ENCODE data around the gene GRID2.

Gene GRID2

DNA sequence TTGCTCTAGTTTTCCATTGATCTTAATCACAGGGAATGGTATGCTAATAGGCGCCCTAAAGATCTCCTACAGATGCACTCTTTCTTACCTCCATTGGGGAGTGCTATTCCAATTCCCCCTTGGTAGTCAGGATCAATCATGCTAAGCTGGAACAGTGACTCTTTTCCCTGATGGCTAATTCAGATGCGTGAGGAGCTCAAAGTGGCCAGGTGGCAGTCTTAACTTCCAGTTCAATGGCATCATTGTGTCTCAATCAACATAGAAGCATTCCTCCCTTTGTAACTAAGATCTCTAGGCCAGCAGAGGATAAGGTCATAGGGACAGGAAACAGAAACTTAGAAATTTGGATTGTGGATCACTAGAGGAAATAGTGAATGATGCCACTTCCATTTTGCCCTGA, 216.8 kb downstream of the GRID2 start:
- in situ Hi-C loops (cut with HindIII; ENCODE audit: low sequenced_read_pairs), result no loop called here

DNA sequence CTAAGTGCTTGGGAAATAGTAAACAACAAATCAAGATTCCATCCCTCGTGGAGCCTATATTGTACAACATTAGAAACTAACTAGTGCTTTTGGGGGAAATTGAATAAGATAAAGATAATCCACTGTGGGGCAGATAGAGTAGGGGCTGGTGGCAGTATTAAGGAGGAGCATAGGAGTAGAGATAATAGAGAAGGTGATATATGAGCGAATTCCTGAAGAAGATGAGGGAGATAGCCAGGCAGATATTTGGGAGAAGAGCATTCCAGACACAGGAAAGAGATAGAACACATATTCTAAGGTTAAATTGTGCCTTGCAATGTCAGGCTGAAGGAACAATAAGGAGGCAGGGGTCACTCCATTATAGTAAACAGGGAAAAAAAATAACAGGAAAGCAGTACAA, 218.2 kb downstream of the GRID2 start:
- in situ Hi-C loops (cut with HindIII; ENCODE audit: low sequenced_read_pairs), result no loop called here

DNA sequence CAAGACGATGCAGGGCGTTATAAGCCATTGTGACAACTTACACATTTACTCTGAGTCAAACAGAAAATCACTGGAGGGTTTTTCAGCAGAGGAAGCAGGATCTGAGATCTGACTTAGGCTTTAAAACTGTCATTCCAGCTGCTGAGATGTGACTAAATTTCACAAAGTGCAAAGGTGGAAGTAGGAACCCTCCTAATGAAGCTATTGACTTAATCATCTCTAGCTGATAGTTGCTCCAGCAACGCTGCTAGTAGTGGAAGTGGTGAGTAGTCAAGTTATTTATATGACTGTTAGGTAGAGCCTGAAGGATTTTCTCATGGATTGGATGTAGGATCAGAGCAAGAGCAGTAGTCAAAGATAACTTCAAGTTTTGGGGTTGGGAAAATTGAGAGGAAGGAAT, 218.6 kb downstream of the GRID2 start:
- in situ Hi-C loops (cut with HindIII; ENCODE audit: low sequenced_read_pairs), result no loop called here

DNA sequence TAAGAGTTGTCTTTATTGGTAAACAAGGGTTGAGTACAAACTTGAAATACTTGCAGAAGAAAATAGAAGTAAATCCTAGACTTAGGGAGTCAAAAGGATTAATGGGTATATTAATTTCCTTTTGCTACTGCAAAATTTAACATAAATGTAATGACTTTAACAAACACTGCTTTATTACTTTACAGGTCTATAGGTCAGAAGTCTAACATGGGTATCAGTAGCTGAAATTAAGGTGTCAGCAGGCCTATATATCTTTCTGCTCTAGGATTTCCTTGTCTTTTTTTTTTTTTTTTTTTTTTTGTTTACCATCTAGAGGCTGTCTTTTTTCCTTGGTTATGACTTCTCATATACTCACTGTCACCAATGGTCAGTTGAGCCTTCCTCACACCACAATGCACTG, 220.4 kb downstream of the GRID2 start:
- in situ Hi-C loops (cut with HindIII; ENCODE audit: low sequenced_read_pairs), result no loop called here

DNA sequence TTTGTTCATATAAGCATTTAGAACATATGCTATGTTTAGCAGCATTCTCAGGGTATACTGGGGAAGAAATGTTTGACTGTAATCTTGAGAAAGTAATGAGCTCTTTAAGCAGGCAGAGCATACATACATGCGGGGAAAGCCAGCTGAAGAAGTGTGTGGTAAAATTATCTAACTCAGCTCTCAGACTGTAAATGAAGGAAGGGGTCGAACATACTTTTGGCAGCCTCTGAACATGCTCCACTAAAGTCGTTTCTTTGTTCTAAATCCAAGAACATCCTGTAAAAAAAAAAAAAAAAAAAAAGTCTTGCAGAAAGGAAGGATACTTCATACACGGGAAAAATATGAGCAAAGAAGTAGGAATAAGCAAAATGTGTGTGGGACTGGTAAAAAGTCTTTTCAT, 224.8 kb downstream of the GRID2 start:
- in situ Hi-C loops (cut with HindIII; ENCODE audit: low sequenced_read_pairs), result no loop called here

DNA sequence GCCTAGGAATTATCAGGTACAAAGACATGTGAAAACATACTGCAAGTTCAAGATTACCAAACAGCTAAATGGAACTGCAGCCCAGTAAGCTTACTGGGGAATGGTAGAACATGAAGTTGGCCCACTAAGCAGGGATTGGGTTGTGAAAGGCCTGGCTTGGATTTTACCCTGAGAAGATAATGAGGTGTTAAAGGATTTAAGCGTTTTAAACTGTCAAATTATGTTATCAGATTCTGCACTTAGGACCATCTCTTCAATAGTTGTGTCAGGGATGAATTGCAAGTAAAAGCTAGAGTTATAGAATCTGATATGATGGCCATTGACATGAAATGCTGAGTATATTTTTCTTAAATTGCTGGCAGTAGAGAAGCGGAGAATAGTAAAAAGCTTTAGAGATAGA, 225.7 kb downstream of the GRID2 start:
- in situ Hi-C loops (cut with HindIII; ENCODE audit: low sequenced_read_pairs), result no loop called here

DNA sequence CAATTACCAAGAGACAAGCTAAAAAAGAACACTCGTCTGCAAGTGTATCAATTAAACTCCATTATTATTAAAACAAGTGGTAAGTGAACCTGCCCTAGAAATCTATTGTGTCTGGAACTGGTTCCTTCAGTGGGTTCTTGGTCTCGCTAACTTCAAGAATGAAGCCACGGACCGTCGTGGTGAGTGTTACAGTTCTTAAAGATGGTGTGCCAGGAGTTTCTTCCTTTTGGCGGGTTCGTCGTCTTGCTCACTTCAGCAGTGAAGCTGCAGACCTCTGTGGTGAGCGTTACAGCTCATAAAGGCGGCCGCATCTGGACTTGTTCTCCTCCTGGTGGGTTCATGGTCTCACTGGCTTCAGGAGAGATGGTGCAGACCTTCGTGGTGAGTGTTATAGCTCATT, 231.8 kb downstream of the GRID2 start:
- in situ Hi-C loops (cut with HindIII; ENCODE audit: low sequenced_read_pairs), result no loop called here

DNA sequence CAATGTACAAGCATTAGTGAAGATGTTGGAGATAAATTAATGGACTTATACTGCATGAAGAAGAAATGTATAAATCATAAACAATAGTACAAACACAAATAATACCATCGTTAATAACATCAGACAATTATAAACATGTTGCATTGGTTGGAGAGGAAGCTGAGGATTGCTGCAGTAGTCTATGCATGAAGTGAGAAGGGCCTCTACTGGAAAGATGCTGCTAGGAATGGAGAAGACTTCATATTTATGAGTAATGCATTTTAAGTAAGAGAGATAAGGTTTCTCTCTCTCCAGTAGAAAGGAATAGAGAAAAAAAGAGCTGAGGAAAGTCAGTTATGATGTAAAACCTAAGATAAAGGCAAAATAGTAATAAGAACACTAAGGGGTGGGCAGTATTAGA, 247.8 kb downstream of the GRID2 start:
- in situ Hi-C loops (cut with HindIII; ENCODE audit: low sequenced_read_pairs), result no loop called here

DNA sequence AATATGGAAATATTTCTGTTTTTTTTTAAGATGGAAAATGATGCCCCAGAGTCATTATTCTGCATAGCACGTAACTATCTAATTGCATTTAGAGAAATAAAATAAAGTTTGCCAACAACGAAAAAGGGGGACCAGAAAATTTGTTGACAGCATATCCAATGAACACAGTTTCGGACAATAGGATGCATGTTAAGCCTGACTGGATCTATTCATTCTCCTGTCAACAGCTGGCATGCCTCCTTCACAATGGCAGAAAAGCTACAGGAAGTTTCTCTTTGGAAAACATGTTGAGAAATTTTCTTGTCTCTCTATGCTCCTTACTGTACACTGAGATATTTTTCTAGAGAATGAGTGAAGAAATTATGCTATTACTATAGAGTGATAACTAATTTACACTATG, 262.5 kb downstream of the GRID2 start:
- in situ Hi-C loops (cut with HindIII; ENCODE audit: low sequenced_read_pairs), result no loop called here

DNA sequence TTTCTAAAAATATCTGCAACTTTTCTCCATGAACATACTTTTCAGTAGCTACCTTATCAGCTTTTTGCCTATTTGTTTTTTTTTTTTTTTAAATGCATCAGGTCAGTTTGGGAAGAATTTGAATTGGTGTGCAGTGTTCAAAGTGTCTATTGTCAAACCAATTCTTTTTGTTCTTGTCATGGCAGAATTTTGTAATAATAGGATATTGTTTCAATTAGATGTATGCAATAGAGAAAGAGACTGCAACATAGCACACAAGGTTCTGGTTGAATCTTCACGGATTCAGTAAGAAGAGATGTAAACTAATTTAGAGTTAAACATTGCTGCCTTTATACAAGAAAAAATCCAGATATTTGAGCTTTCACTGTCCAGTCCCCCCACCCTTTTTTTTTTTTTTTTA, 277.1 kb downstream of the GRID2 start:
- in situ Hi-C loops (cut with HindIII; ENCODE audit: low sequenced_read_pairs), result no loop called here

DNA sequence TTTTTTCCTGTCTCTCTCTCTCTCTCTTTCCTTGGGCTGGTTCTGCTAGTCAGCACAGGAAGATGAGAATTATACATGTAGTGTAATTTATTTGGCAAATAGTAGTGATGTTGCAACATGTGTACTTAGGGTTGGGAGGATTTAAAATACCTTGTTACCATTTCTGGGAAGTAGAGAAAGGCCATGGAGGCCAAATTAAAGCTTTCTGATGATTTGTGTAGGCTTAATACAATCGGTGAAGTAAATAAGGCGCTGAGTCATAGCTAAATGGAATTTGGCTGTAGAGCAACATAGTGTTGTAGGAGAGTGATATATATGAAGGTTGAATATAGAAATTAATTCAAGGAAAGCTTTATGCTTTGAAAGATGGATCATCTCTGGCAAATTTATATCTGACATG, 295.3 kb downstream of the GRID2 start:
- in situ Hi-C loops (cut with HindIII; ENCODE audit: low sequenced_read_pairs), result no loop called here

DNA sequence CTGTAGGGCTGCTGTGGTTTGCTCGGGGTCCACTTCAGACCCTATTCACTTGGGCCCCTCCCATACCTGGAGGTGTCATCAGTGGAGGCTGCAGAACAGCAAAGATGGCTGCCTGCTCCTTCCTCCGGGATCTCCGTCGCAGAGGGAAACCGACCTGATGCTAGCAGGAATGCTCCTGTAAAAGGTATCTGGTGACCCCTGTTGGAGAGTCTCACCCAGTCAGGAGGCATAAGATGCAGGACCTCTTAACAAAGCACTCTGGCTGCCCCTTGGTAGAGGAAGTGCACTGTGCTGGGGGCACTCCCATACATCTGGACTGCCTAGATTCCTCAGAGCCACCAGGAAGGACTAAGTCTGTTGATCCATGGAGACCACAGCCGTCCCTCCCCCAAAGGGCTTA, 296.9 kb downstream of the GRID2 start:
- in situ Hi-C loops (cut with HindIII; ENCODE audit: low sequenced_read_pairs), result no loop called here

DNA sequence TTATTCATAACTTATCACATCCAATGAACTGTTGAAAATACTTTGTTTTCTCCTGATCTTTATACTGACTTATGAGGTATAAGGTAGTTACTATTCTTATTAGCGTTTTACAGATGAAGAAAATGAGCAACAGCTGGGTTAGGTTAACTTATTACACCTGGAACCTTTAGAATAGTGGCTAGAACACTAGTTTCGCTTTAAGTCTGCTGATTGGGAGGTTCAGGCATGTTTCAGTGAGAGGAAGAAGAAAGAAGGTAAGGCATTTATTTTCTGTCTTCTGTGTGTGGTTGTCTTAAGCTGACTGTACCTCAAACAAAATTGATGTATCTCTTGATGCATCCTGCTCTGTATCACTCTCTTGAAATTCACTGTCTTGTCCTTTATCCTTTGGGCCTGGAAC, 302.5 kb downstream of the GRID2 start:
- in situ Hi-C loops (cut with HindIII; ENCODE audit: low sequenced_read_pairs), result no loop called here

DNA sequence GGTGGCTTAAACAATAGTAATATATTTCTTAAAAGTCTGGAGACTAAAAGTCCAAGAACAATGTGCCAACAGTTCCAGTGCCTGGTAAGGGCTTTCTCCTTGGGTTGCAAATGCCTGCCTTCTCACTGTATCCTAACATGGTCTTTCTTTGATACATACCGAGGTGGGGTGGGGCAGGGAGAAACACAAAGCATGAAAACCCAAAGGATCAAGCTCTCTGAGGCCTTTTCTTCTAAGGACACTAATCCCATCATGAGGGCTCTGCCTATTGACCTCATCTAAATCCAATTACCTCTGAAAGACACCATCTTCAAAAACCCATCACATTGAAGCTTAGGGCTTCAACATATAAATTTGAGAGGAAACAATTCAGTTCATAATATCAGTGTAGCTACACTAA, 311.3 kb downstream of the GRID2 start:
- in situ Hi-C loops (cut with HindIII; ENCODE audit: low sequenced_read_pairs), result no loop called here

DNA sequence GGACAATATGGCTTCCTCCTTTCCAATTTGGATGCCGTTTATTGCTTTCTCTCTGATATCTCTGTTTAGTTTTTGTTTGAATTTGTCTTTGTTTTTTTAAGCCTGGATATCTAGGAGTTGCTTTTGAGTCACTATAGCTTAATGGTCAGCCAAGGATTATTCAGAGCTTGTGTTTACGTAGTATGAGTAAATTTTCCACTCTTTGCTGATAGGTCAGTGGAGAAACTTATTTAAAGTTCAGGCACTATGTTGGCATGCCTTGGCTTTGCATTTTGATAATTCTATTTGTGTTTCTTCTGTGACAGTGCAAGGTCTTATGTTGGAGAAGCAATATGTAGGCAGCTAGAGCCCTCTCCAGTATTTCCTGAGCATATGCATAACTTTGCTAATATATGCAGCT, 315.2 kb downstream of the GRID2 start:
- in situ Hi-C loops (cut with HindIII; ENCODE audit: low sequenced_read_pairs), result no loop called here

DNA sequence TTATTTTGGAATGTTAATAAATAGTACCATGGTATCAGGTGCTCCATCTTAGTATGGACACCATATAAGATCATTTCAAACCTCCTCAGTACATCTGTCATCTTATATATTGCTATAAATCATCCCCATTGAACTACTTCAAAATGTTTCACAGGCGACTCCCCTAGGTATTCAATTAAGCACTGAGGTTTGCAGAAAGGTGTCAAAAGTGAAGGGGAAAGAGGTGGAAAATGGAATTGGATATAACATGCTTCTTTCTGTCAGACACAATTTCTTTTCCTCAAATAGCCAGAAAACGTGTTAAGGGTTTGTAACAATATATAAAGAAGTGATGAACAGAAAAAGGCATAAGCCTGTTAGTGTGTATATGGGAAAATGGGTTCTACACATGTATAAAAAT, 325.5 kb downstream of the GRID2 start:
- in situ Hi-C loops (cut with HindIII; ENCODE audit: low sequenced_read_pairs), result no loop called here

DNA sequence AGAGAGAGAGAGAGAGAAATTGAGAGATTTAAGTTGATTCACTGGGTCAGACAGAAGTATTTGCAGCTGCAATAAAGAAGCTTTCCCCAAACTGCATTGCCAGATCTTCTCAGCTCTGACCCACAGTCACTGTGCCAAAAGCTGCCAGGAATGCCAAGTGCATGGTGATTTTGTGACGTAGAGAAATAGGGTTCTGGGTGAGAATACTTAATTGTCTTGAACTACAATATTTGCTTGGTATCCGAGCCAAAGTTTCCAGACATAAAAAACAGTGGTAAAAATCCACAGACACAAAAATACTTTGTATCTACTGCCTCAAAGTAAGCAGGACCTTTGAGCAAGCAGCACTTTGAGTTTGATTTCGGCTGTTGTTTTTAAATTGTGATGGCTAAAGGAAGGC, 331.1 kb downstream of the GRID2 start:
- in situ Hi-C loops (cut with HindIII; ENCODE audit: low sequenced_read_pairs), result no loop called here

DNA sequence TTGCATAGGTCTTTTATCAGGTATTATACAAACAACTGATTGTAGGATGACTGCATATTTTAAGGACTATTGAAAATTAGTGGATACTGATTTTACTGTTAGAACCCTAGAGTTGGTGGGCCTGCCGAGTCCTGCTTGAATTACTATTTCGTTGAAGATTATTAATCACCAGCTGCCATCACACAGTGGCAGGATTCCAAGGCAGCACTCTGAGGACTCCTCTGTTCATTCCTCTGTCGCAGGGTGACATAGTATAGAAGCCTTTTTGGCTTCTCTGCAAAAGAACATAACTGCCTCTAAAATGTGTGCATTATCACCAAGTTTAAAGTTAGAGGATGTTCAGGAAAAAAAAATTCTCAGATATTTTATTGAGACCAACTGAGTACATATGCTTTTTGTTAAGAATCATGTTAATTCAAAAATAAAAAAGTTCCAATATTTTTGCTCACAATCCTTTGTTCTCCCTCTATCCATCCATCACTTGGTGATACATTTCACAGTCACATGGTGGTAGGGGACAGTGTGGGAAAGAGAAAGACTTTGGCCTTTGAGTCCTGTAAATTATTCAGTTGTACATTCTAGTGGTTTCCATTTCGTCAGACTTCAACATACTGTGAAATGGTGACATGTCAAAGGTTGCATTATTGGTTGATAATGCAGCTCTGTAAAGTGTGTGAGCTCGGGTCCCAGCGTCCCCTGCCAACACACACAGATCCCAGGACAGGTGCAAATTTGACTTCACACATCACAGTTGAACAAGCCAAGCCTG, 332.5 kb downstream of the GRID2 start:
- in situ Hi-C loops (cut with HindIII; ENCODE audit: low sequenced_read_pairs), result no loop called here

DNA sequence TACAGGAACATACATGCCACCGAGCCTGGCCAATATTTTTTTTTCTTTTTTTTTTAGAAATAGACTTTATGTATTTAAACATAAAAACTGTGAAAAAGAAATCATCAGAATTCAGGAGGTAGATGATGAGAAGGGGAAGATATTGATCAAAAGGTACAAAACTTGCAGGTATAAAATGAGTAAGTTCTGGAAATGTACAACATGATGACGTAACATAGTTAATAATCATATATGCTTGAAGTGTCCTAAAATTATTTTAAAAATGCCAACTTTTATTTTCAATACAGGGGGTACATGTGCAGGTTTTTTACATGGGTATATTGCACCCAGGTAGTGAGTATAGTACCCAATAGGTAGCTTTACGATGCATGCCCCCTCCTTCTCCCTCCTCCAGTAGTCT, 337.6 kb downstream of the GRID2 start:
- in situ Hi-C loops (cut with HindIII; ENCODE audit: low sequenced_read_pairs), result no loop called here

DNA sequence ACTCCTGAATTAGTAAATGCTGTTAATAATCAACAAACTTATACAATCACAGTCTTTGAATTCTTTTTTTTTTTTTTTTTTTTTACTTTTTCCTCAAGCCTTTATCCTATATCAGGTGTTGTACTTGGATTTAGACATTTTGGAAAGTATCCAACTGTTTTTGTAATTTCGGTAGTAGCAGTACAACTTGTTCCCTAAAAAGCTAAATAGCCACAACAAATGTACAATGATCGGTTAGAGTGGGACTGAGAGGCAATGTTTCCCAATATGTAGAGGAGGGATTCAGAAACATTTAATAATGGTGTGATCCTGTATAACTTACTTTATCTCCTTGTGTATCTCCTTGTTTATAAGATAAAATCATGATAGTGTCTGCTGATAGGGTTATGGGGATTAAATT, 343.1 kb downstream of the GRID2 start:
- in situ Hi-C loops (cut with HindIII; ENCODE audit: low sequenced_read_pairs), result no loop called here

DNA sequence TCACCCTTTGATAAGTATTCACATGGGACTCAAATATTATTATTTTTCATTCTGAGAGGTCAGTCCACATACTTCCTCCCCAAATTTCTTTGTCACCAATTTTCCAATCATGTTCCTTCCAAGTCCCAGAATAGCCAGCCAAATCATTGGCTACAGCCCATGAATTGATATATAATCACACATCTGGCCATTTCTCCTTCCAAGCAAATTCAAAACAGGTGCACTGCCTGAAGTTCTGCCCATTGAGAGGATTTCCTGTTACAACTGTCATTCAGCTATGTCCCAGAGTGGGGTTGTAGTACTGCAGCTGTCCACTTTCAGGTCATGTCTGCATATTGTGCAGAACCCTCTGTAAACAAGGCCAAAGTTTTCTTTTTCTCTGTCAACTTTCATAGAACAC, 347.8 kb downstream of the GRID2 start:
- in situ Hi-C loops (cut with HindIII; ENCODE audit: low sequenced_read_pairs), result no loop called here

DNA sequence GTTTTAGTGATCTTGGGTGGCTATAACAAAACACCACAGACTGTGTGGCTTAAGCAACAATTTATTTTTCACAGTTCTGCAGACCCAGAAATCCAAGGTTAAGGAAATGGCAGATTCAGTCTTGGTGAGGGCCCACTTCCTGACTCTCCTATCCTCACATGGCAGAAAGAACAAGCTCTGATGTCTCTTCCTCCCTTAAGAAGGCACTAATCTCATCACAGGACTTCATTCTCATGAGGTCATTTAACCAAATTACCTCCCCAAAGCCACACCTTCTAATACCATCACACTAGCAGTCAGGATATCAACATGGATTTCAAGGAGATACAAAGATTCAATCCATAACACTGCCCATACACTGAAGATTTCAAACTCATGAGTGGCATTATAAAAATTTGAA, 350.3 kb downstream of the GRID2 start:
- in situ Hi-C loops (cut with HindIII; ENCODE audit: low sequenced_read_pairs), result no loop called here

DNA sequence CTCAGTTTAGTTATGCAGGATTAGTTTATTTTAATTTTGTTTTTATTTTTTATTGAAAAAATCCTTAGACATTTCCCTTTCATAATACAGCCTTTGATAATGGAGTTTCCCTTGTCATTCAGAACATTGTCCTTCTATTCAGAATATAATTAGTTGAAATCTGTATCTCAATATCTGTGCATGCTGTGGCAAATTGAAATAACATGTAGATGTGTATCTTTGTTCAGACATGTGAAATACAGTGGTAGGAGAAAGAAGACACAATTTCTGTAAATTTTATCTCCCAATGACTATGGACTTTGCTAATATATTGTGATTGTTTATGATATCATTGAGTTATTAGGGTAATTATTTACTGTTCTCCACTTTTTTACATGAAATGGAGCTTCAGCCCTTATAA, 353.9 kb downstream of the GRID2 start:
- in situ Hi-C loops (cut with HindIII; ENCODE audit: low sequenced_read_pairs), result no loop called here
